Measurements from ENCODE around the gene KCNJ14. TPM values are rescaled to one million over a fixed set of nuclear protein-coding genes. Genes with fewer than 3 reads are reported as not detected.

The KCNJ14 gene
- total RNA-seq, 1 donor from 2014 or later: 2.0 TPM

DNA sequence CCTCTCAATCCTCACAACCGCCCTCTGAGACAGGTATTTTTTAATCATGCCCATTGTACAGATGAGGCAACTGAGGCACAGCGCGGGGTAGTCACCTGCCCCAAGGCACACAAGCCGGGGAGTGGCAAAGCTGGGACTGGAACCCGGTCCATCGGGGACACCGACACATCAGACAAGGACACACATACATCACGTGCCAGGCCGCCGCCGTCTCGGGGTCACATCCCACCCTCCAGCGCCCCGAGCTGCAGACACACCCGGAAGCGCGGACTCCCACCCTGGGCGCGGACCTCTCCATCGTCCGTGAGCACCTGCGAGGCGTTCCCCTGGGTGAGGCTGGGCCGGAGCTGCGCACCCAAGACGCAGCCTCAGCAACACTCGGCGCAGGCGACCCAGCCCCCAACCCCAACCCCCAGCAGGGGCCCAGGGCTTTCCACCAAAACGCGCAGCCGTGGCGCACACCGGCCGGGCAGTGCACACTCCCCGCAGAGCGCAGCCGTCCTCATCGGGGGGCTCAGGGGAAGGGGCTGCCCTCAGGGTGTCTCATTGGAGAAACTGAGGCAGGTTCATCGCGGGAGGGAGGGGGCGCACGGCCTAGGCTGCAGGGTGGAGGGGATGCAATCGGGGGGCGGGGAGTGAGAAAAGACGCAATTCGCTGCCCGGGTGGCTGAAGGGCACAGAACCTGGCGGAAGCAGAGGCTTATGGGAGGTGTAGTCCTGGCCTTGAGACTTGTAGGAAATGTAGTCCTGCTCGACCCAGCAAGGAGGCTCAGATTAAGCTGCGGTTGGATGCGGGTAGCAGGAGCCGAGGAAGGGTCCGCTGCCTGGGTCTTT lies 58.1 kb downstream of the KCNJ14 start:
- H3K9me3 Mint-ChIP-seq: no peaks in the 10 kb centered on the region
- no peaks in the 10 kb centered on the region for H3K36me3 Mint-ChIP-seq (ENCODE audit: low read depth)
- no peak overlapping the region for H3K4me3 Mint-ChIP-seq
- peaks cover 14% of the 10 kb centered on the region for H3K4me1 Mint-ChIP-seq
- TF ChIP-seq, protein P1, sequence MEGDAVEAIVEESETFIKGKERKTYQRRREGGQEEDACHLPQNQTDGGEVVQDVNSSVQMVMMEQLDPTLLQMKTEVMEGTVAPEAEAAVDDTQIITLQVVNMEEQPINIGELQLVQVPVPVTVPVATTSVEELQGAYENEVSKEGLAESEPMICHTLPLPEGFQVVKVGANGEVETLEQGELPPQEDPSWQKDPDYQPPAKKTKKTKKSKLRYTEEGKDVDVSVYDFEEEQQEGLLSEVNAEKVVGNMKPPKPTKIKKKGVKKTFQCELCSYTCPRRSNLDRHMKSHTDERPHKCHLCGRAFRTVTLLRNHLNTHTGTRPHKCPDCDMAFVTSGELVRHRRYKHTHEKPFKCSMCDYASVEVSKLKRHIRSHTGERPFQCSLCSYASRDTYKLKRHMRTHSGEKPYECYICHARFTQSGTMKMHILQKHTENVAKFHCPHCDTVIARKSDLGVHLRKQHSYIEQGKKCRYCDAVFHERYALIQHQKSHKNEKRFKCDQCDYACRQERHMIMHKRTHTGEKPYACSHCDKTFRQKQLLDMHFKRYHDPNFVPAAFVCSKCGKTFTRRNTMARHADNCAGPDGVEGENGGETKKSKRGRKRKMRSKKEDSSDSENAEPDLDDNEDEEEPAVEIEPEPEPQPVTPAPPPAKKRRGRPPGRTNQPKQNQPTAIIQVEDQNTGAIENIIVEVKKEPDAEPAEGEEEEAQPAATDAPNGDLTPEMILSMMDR (conservative IDR thresholded peaks at IDR 0.05): no peak
- no peak overlapping the region for H3K27ac Mint-ChIP-seq (ENCODE audit: unreplicated experiment)
- peak; percentile 63 for DNase-seq (ENCODE audit: low read depth, low spot score)
- H3K27me3 Mint-ChIP-seq (ENCODE audit: low read depth): peaks cover 25% of the 10 kb centered on the region

DNA sequence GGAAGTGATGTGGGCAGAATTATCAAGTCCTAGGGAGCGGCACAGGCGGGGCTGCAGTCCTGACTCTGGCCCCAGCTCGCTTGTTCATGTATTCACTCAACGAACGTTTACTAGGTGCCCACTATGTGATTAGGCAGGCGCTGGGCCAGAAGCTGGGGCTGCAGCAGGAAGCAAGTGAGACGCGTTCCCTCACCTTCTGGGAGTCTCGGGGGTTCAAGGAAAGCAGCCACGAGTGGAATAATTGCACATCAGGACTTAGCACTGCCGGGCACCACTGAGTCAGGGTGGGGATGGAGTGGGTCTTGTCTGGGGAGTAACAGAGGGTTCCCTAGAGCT lies 58.7 kb downstream of the KCNJ14 start:
- H3K4me1 Mint-ChIP-seq: peaks cover 14% of the 10 kb centered on the region
- no peaks in the 10 kb centered on the region for H3K9me3 Mint-ChIP-seq
- H3K27ac Mint-ChIP-seq (ENCODE audit: unreplicated experiment): no peak overlapping the region
- H3K4me3 Mint-ChIP-seq: peak overlapping the region; percentile 61
- peaks cover 23% of the 10 kb centered on the region for H3K27me3 Mint-ChIP-seq (ENCODE audit: low read depth)
- H3K36me3 Mint-ChIP-seq (ENCODE audit: low read depth): no peaks in the 10 kb centered on the region
- TF ChIP-seq, protein P1 (conservative IDR thresholded peaks at IDR 0.05): no peak
- DNase-seq (ENCODE audit: low read depth, low spot score): no peak

DNA sequence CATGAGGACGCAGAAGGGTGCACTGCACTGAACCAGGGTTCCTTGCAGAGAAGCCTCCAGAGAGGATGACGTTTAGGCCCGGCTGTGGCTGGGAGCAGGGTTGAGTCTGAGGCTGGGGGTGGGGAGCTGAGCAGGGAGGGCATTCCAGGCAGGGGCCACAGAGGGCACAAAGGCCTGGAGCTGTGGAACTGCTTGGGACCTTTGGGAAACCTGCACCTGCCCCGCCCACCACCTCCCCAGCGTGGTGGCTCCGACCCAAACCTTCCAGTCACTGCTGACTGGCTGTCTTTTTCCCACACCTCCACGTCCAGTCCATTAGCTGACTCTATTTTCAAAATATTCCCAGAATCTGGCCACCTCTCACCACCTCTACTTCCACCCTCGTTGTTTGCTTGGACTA lies 61.2 kb downstream of the KCNJ14 start:
- no peak overlapping the region for H3K27ac Mint-ChIP-seq (ENCODE audit: unreplicated experiment)

More for the DNA sequence above, 61.2 kb downstream of the KCNJ14 start:
- Mint-ChIP-seq H3K4me1 (peaks cover 6% of the 10 kb centered on the region), H3K27me3 (ENCODE audit: low read depth) (peaks cover 7% of the 10 kb centered on the region), H3K4me3 (peak overlapping the region; percentile 13), H3K9me3 (no peaks in the 10 kb centered on the region), H3K36me3 (ENCODE audit: low read depth) (no peaks in the 10 kb centered on the region)
- DNase-seq (ENCODE audit: low read depth, low spot score): no peak
- TF ChIP-seq, protein P1 (conservative IDR thresholded peaks at IDR 0.05): no peak

Other genes starting within 250 kb of the KCNJ14 start
- 65.8 and 73.8 TPM in 2 replicates for gene CARD8, start 199.7 kb upstream of the KCNJ14 start, total RNA-seq
- gene ZNF114, start 185.5 kb upstream of the KCNJ14 start, total RNA-seq: 9.8 and 11.2 TPM in 2 replicates
- gene EMP3, start 130.0 kb upstream of the KCNJ14 start, total RNA-seq: 27.4 and 30.5 TPM in 2 replicates
- gene TMEM143, start 91.6 kb upstream of the KCNJ14 start, total RNA-seq: 6.8 and 8.4 TPM in 2 replicates
- not detected in 2 replicates for gene SYNGR4, start 91.2 kb upstream of the KCNJ14 start, total RNA-seq
- gene KDELR1, start 64.0 kb upstream of the KCNJ14 start, total RNA-seq: 163 and 172 TPM in 2 replicates
- gene GRIN2D, start 61.9 kb upstream of the KCNJ14 start, total RNA-seq: 0.68 and 0.75 TPM in 2 replicates
- 52.1 and 56.1 TPM in 2 replicates for gene GRWD1, start 9.6 kb upstream of the KCNJ14 start, total RNA-seq
- 172 and 196 TPM in 2 replicates for gene CYTH2, start 13.8 kb downstream of the KCNJ14 start, total RNA-seq
- gene LMTK3, start 56.3 kb downstream of the KCNJ14 start, total RNA-seq: 3.1 and 3.3 TPM in 2 replicates
- not detected in 2 replicates for gene SULT2B1, start 96.6 kb downstream of the KCNJ14 start, total RNA-seq
- not detected in 2 replicates for gene SPACA4, start 151.2 kb downstream of the KCNJ14 start, total RNA-seq
- 5.9 and 6.1 TPM in 2 replicates for gene FAM83E, start 159.5 kb downstream of the KCNJ14 start, total RNA-seq
- 1,772 and 1,774 TPM in 2 replicates for gene RPL18, start 163.6 kb downstream of the KCNJ14 start, total RNA-seq
- 48.5 and 50.3 TPM in 2 replicates for gene SPHK2, start 163.9 kb downstream of the KCNJ14 start, total RNA-seq
- 4.9 and 5.2 TPM in 2 replicates for gene DBP, start 181.8 kb downstream of the KCNJ14 start, total RNA-seq
- gene CA11, start 190.6 kb downstream of the KCNJ14 start, total RNA-seq: 11.4 and 13.0 TPM in 2 replicates
- gene NTN5, start 217.4 kb downstream of the KCNJ14 start, total RNA-seq: 0.50 and 0.75 TPM in 2 replicates
- not detected in 2 replicates for gene FUT2, start 240.4 kb downstream of the KCNJ14 start, total RNA-seq